K562 (cell line): ENCODE data around the gene KLHL14. TPM values are rescaled to one million over a fixed set of nuclear protein-coding genes. Genes with fewer than 3 reads are reported as not detected.

ENCODE experiments used
- ATAC-seq: fragments of 200-7000 bp; cut with Tn5 transposase; 3 replicates; pipeline ENCODE4 v1.9.1; 2020; ENCODE audit warnings: moderate library complexity
- BruUV-seq: library from RNA; stranded (reverse); fragments of 400-500 nt; replicated peaks from 2 replicates; lab custom pipeline; 2021; lab: Mats Ljungman, UMichigan
- CTCF ChIA-PET: fragments of 300-600 bp; formaldehyde crosslinking; extraction: SDS; loops from one replicate; lab custom pipeline; 2021; ENCODE audit warnings: low intra/inter-chr PET ratio; lab: Yijun Ruan, JAX
- POLR2A ChIA-PET: fragments of 300-600, 350-650 bp; sonication (Branson Sonifier 250); formaldehyde crosslinking; extraction: SDS; loops from one replicate; lab custom pipeline; 2021; ENCODE audit warnings: antibody characterized with exemption, inconsistent platforms; lab: Yijun Ruan, JAX
- DNase-seq, 4 experiments: peaks; one replicate each; pipeline versions ENCODE4 v3.0.0 to v3.0.0-alpha.2; 2011 to 2018; ENCODE audit warnings: low spot score in 3 of 4, mixed read lengths in 3 of 4; ENCODE audit errors: extremely low read depth in 1 of 4
- FAIRE-seq: peaks from 2 replicates; lab custom pipeline; 2011; peaks lifted over from hg19 to GRCh38; lab: Jason Lieb, UNC
- H2AFZ ChIP-seq: 2 replicates; pipeline ENCODE4 v1.6.0; 2011; ENCODE audit warnings: low read depth, low read length, control low read depth, inconsistent platforms
- H3K27ac ChIP-seq: fragments of 200-600 bp; 3 replicates; pipeline ENCODE4 v1.8.0; 2011; ENCODE audit warnings: low read depth, mild to moderate bottlenecking, control low read depth, inconsistent platforms, low read length, moderate library complexity, mixed read lengths; ENCODE audit errors: extremely low read depth
- H3K27me3 ChIP-seq, 2 experiments: fragments of 300-600 bp in 1 of 2; 2 replicates in 1 of 2; 3 replicates in 1 of 2; pipeline versions ENCODE4 v1.6.0 to v1.8.0; 2011; ENCODE audit warnings: inconsistent platforms in 2 of 2, low read length in 2 of 2, mild to moderate bottlenecking in 1 of 2, mixed read lengths in 1 of 2, moderate library complexity in 1 of 2; ENCODE audit not compliant: control insufficient read depth in 2 of 2, insufficient read depth in 2 of 2
- H3K36me3 ChIP-seq: fragments of 300-600 bp; 3 replicates; pipeline ENCODE4 v1.8.0; 2011; ENCODE audit warnings: mild to moderate bottlenecking, low read length, inconsistent platforms; ENCODE audit not compliant: control insufficient read depth, insufficient read depth
- H3K4me1 ChIP-seq, 2 experiments: fragments of 200-600 bp in 1 of 2; replicated peaks in 1 of 2; 2 replicates in 1 of 2; 3 replicates in 1 of 2; pipeline versions ENCODE4 v1.5.1 to v1.8.0; 2011; ENCODE audit warnings: inconsistent platforms in 2 of 2, low read length in 2 of 2, mild to moderate bottlenecking in 1 of 2, mixed read lengths in 1 of 2, moderate library complexity in 1 of 2; ENCODE audit not compliant: control insufficient read depth in 2 of 2, insufficient read depth in 2 of 2
- H3K4me2 ChIP-seq: 2 replicates; pipeline ENCODE4 v1.6.1; 2011; ENCODE audit warnings: low read length, control low read depth, inconsistent platforms, mixed read lengths; ENCODE audit not compliant: insufficient read depth
- H3K4me3 ChIP-seq: fragments of 200-600 bp; sonication (generic), shearing (Covaris generic); 2 replicates; pipeline ENCODE4 v1.5.1; 2016; ENCODE audit warnings: control low read depth, inconsistent platforms
- H3K79me2 ChIP-seq: fragments of 200-600 bp; 3 replicates; pipeline ENCODE4 v1.8.0; 2011; ENCODE audit warnings: low read length, inconsistent platforms; ENCODE audit not compliant: control insufficient read depth, insufficient read depth
- H3K9ac ChIP-seq, 2 experiments: 2 replicates each; pipeline versions ENCODE4 v1.6.0 to v1.6.1; 2011; ENCODE audit warnings: low read depth in 2 of 2, low read length in 2 of 2, control low read depth in 1 of 2, inconsistent platforms in 1 of 2, mild to moderate bottlenecking in 1 of 2, mixed read lengths in 1 of 2; ENCODE audit not compliant: insufficient read depth in 1 of 2
- H3K9me1 ChIP-seq: one replicate; pipeline ENCODE4 v1.6.0; 2011; ENCODE audit warnings: inconsistent platforms, mild to moderate bottlenecking, low read length, moderate library complexity; ENCODE audit not compliant: control insufficient read depth, insufficient read depth
- H3K9me3 ChIP-seq: replicated peaks from 2 replicates; pipeline ENCODE4 v1.5.1; 2011; ENCODE audit warnings: low read depth, low read length, inconsistent platforms; ENCODE audit not compliant: control insufficient read depth, insufficient read depth
- H4K20me1 ChIP-seq: replicated peaks from 2 replicates; pipeline ENCODE4 v1.6.1; 2011; ENCODE audit warnings: low read length, inconsistent platforms, mixed read lengths; ENCODE audit not compliant: control insufficient read depth, insufficient read depth
- ARHGAP35 ChIP-seq: fragments of 450-650 bp; IDR thresholded peaks from 2 replicates; pipeline ENCODE4 v1.6.1; 2018; ENCODE audit not compliant: partially characterized antibody
- CCNT2 ChIP-seq: IDR thresholded peaks from 2 replicates; pipeline ENCODE4 v1.6.1; 2011; ENCODE audit warnings: borderline replicate concordance, low read depth, mild to moderate bottlenecking, moderate library complexity, mixed read lengths, low read length; ENCODE audit not compliant: insufficient read length; ENCODE audit errors: extremely low read depth
- CSDE1 ChIP-seq, 2 experiments: fragments of 450-650 bp; IDR thresholded peaks; 2 replicates each; pipeline ENCODE4 v1.6.1; 2016; ENCODE audit warnings: mild to moderate bottlenecking in 1 of 2
- SMAD1 ChIP-seq: fragments of 150-350 bp; IDR thresholded peaks from 2 replicates; pipeline ENCODE4 v1.6.1; 2014; ENCODE audit warnings: low read length, low read depth; ENCODE audit not compliant: partially characterized antibody
- ZNF133 ChIP-seq: fragments of 250-450 bp; sonication (Bioruptor Pico); IDR thresholded peaks from 2 replicates; pipeline ENCODE4 v1.4.0; 2020; ENCODE audit warnings: mild to moderate bottlenecking
- ZNF408 ChIP-seq: fragments of 250-450 bp; sonication (Bioruptor Pico); IDR thresholded peaks from 2 replicates; pipeline ENCODE4 v1.4.0; 2020; ENCODE audit warnings: low read depth, mild to moderate bottlenecking, moderate library complexity
- ZNF512 ChIP-seq: IDR thresholded peaks from 2 replicates; pipeline ENCODE4 v1.6.1; 2016; ENCODE audit warnings: missing genetic modification characterization, missing compliant biosample characterization
- ZSCAN32 ChIP-seq: fragments of 450-650 bp; formaldehyde crosslinking; IDR thresholded peaks from 2 replicates; pipeline ENCODE4 v1.4.0; 2020; ENCODE audit warnings: mild to moderate bottlenecking, moderate library complexity
- in situ Hi-C: fragments of 300-500 bp; cut with MboI; formaldehyde crosslinking; loops from 4 replicates; pipeline ENCODE4 v1.15.0; 2018; ENCODE audit warnings: inconsistent platforms, mixed read lengths
- intact Hi-C: fragments of 100-400 bp; cut with micrococcal nuclease; formaldehyde crosslinking; loops from 2 replicates; pipeline ENCODE4 v1.14.2; 2022
- polyA plus RNA-seq, 8 experiments: library from polyadenylated mRNA; depleted of rRNA in 4 of 8; stranded (reverse) in 5 of 8; unstranded in 3 of 8; fragments of >200 nt; fragmentation: Nextera tagmentation in 2 of 8; fragmentation: Illumina TruSeq in 1 of 8; extraction: Ambion mirVana in 2 of 8; extraction: Trizol in 1 of 8; gene quantifications; 2 replicates each; pipeline versions ENCODE4 v1.2.1 to v1.2.3, GENCODE V29; 2011 to 2014; ENCODE audit warnings: inconsistent platforms in 1 of 8, missing spikeins in 1 of 8
- total RNA-seq, 7 experiments: library from RNA; depleted of rRNA in 6 of 7; stranded (reverse); fragments of >200 nt in 6 of 7; fragmentation: Illumina TruSeq in 2 of 7; extraction: Trizol in 2 of 7; gene quantifications; 2 replicates each; pipeline versions ENCODE4 v1.2.1 to v1.2.3, GENCODE V29; 2011 to 2021; ENCODE audit warnings: low replicate concordance in 1 of 7
- TF ChIP-seq, protein P1 (sequence below): sonication (generic); IDR thresholded peaks from 2 replicates; pipeline ENCODE4 v1.6.1; 2016
- TF ChIP-seq, protein P2 (sequence below), 2 experiments: fragments of 450-650 bp in 1 of 2; IDR thresholded peaks; 2 replicates each; pipeline ENCODE4 v1.6.1; 2011 to 2017; ENCODE audit warnings: low read depth in 2 of 2, antibody characterized with exemption in 1 of 2, borderline replicate concordance in 1 of 2, low read length in 1 of 2, mild to moderate bottlenecking in 1 of 2, mixed read lengths in 1 of 2; ENCODE audit not compliant: control insufficient read depth in 1 of 2

The KLHL14 gene
- total and polyA plus RNA-seq, 9 of the 15 experiments (the other 6 are each of a cell fraction or from before 2014, with no cell fraction given), result not detected

- FAIRE-seq (no peak), ATAC-seq (no peak), DNase-seq (no peak)
- H3K36me3 ChIP-seq, result no peaks in the 10 kb centered on the region
- H3K4me3 ChIP-seq, result no peak overlapping the region
- in situ Hi-C loops, result no loop called here
- TF ChIP-seq ZSCAN32 (no peak), CCNT2 (no peak), ARHGAP35 (no peak), ZNF133 (CRISPR knock-in tag) (no peak), ZNF512 (no peak), CSDE1 (IDR thresholded peaks at IDR 0.05) (no peak), SMAD1 (no peak), ZNF408 (CRISPR knock-in tag) (no peak)
- TF ChIP-seq, protein P1, sequence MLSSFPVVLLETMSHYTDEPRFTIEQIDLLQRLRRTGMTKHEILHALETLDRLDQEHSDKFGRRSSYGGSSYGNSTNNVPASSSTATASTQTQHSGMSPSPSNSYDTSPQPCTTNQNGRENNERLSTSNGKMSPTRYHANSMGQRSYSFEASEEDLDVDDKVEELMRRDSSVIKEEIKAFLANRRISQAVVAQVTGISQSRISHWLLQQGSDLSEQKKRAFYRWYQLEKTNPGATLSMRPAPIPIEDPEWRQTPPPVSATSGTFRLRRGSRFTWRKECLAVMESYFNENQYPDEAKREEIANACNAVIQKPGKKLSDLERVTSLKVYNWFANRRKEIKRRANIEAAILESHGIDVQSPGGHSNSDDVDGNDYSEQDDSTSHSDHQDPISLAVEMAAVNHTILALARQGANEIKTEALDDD, result no peak
- TF ChIP-seq, protein P2, sequence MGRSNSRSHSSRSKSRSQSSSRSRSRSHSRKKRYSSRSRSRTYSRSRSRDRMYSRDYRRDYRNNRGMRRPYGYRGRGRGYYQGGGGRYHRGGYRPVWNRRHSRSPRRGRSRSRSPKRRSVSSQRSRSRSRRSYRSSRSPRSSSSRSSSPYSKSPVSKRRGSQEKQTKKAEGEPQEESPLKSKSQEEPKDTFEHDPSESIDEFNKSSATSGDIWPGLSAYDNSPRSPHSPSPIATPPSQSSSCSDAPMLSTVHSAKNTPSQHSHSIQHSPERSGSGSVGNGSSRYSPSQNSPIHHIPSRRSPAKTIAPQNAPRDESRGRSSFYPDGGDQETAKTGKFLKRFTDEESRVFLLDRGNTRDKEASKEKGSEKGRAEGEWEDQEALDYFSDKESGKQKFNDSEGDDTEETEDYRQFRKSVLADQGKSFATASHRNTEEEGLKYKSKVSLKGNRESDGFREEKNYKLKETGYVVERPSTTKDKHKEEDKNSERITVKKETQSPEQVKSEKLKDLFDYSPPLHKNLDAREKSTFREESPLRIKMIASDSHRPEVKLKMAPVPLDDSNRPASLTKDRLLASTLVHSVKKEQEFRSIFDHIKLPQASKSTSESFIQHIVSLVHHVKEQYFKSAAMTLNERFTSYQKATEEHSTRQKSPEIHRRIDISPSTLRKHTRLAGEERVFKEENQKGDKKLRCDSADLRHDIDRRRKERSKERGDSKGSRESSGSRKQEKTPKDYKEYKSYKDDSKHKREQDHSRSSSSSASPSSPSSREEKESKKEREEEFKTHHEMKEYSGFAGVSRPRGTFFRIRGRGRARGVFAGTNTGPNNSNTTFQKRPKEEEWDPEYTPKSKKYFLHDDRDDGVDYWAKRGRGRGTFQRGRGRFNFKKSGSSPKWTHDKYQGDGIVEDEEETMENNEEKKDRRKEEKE (IDR thresholded peaks at IDR 0.05; ENCODE audit: borderline replicate concordance in 1 of 2, control insufficient read depth in 1 of 2, low read depth in 2 of 2, low read length in 1 of 2), result no peak
- peaks cover 4 to 5% of the 10 kb centered on the region in 2 experiments; a peak in 2 of 5 replicates for H3K27me3 ChIP-seq
- BruUV-seq, result no TSS peak
- H3K4me1 ChIP-seq, result no peaks in the 10 kb centered on the region; a peak in 1 of 5 replicates
- POLR2A ChIA-PET, result no interaction called here
- H3K9ac ChIP-seq, result no peak overlapping the region
- no peak overlapping the region for H3K4me2 ChIP-seq
- intact Hi-C loops, result no loop called here
- H4K20me1 ChIP-seq, result no peaks in the 10 kb centered on the region
- H2AFZ ChIP-seq, result no peak overlapping the region
- H3K27ac ChIP-seq, result no peak overlapping the region
- H3K9me1 ChIP-seq, result no peaks in the 10 kb centered on the region
- CTCF ChIA-PET, result no interaction called here
- no peaks in the 10 kb centered on the region for H3K79me2 ChIP-seq
- no peaks in the 10 kb centered on the region for H3K9me3 ChIP-seq
These were observed 524 bp upstream of the KLHL14 start for GRCh38 chr18:32773382-32773712.
